ENCODE results near the gene SMG9. TPM values are rescaled to one million over a fixed set of nuclear protein-coding genes. Genes with fewer than 3 reads are reported as not detected.
A peak's percentile ranks its signal among the peaks of the same experiment; 100 is the strongest.

Gene SMG9
- total and polyA plus RNA-seq, 2 of the 13 experiments (the other 11 are each of a cell fraction or from before 2014, with no cell fraction given): 16.1 to 18.7 TPM

DNA sequence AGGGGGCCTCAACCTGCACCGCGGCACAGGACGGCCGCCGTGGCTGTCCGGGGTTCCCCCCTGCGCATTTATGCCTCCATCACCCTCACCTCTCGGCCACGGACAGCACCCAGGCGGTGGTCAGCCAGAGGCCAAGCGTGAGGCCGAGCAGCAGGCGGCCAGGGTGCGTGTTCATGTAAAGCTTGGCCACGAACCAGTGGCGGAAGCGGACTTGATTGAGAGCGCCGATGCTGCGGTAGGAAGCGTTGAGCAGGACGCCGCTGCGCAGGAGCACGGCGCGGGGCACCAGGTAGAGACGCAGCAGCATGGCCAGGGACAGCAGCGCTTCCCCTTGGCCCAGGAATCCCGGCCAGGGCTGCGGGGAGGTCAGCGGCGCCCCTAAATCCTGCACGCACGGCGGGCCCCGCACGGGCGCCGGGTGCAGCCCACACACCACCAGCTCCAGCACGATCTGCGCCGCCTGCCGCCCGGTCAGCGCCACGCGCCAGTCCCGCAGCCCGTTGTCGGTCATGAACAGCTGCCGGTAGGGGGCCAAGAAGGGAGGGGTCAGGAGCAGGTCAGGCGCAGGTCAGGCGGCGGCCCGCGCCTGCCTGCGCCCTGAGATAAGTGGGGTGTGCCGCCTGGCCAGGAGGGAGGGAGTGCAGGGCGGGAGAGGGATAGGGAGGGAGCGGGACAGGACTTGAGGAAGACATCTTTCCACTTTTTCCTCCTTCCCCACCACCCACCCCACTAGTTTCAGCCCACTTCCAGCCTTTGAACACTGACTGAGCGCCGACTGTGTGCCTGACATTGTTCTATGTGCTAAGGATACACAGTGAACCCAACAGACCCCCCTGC lies 19.6 kb upstream of the SMG9 start (continued):
- TF ChIP-seq, protein P1, sequence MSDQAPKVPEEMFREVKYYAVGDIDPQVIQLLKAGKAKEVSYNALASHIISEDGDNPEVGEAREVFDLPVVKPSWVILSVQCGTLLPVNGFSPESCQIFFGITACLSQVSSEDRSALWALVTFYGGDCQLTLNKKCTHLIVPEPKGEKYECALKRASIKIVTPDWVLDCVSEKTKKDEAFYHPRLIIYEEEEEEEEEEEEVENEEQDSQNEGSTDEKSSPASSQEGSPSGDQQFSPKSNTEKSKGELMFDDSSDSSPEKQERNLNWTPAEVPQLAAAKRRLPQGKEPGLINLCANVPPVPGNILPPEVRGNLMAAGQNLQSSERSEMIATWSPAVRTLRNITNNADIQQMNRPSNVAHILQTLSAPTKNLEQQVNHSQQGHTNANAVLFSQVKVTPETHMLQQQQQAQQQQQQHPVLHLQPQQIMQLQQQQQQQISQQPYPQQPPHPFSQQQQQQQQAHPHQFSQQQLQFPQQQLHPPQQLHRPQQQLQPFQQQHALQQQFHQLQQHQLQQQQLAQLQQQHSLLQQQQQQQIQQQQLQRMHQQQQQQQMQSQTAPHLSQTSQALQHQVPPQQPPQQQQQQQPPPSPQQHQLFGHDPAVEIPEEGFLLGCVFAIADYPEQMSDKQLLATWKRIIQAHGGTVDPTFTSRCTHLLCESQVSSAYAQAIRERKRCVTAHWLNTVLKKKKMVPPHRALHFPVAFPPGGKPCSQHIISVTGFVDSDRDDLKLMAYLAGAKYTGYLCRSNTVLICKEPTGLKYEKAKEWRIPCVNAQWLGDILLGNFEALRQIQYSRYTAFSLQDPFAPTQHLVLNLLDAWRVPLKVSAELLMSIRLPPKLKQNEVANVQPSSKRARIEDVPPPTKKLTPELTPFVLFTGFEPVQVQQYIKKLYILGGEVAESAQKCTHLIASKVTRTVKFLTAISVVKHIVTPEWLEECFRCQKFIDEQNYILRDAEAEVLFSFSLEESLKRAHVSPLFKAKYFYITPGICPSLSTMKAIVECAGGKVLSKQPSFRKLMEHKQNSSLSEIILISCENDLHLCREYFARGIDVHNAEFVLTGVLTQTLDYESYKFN (CRISPR knock-in tag; conservative IDR thresholded peaks at IDR 0.05): 0 out of 2 replicates have a peak, but pooled peaks have one; percentile 28

DNA sequence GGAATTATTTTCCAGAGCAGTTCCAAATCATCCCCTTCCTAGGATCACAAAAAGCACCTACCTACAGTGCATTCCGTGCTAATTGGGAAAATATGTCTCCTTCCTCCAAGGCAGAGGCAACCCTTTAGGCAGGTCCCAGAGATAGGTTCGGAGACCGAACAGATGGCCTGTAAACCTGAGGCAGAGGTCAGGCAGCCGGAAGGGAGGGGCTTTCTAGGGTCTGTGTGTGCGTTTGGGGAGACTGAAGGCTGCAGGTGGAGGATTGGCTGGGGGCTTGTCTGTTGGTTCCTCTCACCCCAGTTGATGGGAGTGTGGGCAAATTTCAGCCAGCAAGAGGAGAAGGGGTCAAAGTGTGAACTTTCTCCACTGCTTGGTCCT lies 19.0 kb upstream of the SMG9 start:
- intact Hi-C loops (cut with micrococcal nuclease; ENCODE audit: unreplicated experiment): no loop called here
- CTCF ChIA-PET (ENCODE audit: low intra/inter-chr PET ratio, low total read pairs): interaction anchor here (1.1 to 1.6 kb wide), 4 partner anchors 9 to 30 kb away, joined by 3 to 4 read pairs (median 3); no protein-coding TSS in a partner anchor
- H4K20me1 ChIP-seq (ENCODE audit: insufficient read depth, low read length): no peaks in the 10 kb centered on the region
- 0 out of 2 replicates have a peak overlapping the region, but pooled peaks have one; percentile 13 for H3K9ac ChIP-seq (ENCODE audit: insufficient read depth, low read depth, low read length)
- 18% methylated on average over 3 of the region's 5 CpGs for WGBS (ENCODE audit: low lambda C conversion rate)
- TF ChIP-seq, protein P2, sequence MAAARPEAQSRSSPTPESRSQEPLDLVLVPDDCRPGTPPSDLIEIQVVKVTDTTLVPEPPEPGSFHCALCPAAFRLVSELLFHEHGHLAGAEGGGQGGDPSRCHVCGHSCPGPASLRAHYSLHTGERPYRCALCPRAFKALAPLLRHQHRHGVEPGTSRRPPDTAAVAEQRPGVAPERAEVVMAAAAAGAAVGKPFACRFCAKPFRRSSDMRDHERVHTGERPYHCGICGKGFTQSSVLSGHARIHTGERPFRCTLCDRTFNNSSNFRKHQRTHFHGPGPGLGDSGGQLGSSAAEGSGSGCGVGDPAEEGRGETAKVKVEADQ (CRISPR knock-in tag; IDR thresholded peaks at IDR 0.05; ENCODE audit: borderline replicate concordance): 0 out of 2 replicates have a peak, but pooled peaks have one; percentile 50
- TF ChIP-seq ZNF549 (CRISPR knock-in tag; IDR thresholded peaks at IDR 0.05) (no peak), ZFP36 (IDR thresholded peaks at IDR 0.05; ENCODE audit: borderline replicate concordance, low read depth, low read length, partially characterized antibody) (no peak), GATAD2A (CRISPR knock-in tag; IDR thresholded peaks at IDR 0.05) (0 out of 2 replicates have a peak, but pooled peaks have one; percentile 2)
- H3K36me3 ChIP-seq (replicated peaks in 1 of 2; ENCODE audit: control insufficient read depth in 1 of 2, insufficient read depth in 2 of 2, low read length in 2 of 2): no peaks in the 10 kb centered on the region
- H3K27me3 ChIP-seq (ENCODE audit: control insufficient read depth in 1 of 2, insufficient read depth in 2 of 2, low read length in 2 of 2): peaks cover 1 to 17% of the 10 kb centered on the region in 2 experiments; a peak in 3 of 5 replicates
- H3K4me1 ChIP-seq (ENCODE audit: insufficient read depth, low read length): peaks cover 21% of the 10 kb centered on the region
- no peak overlapping the region for H3K27ac ChIP-seq (ENCODE audit: extremely low read length, insufficient read depth, low read length)
- no peaks in the 10 kb centered on the region for H3K9me3 ChIP-seq (ENCODE audit: low read length)
- BruUV-seq (replicated peaks): no TSS peak
- peak; percentile 16; the same call in 2 of the 3 replicates for ATAC-seq
- H3K4me2 ChIP-seq (ENCODE audit: low read depth, low read length): peak overlapping the region; percentile 75
- DNase-seq (ENCODE audit: low spot score): no peak
- no peak for FAIRE-seq
- in situ Hi-C loops (cut with HindIII; ENCODE audit: extremely low pct_ligation_motif_present, low pct_unique_long_range_greater_than_20kb): no loop called here
- H3K79me2 ChIP-seq (ENCODE audit: insufficient read depth, low read length): no peaks in the 10 kb centered on the region
- H3K4me3 ChIP-seq (replicated peaks in 1 of 3; ENCODE audit: insufficient read depth in 1 of 3, low read depth in 2 of 3, low read length in 3 of 3): peak overlapping the region in 2 of 3 experiments; percentile 56 to 68; a peak in 3 of 6 replicates
- H2AFZ ChIP-seq (ENCODE audit: low read length): no peak overlapping the region
- POLR2A ChIA-PET: interaction anchor here (0.8 to 1.8 kb wide), 2 partner anchors 19 to 28 kb away, joined by 3 to 8 read pairs; partner anchors contain the start of gene SMG9

Measured in HepG2 (cell line).